GM12878 (cell line): Measurements from ENCODE around the gene THRB. TPM values are rescaled to one million over a fixed set of nuclear protein-coding genes. Genes with fewer than 3 reads are reported as not detected.

Experiments used
- ATAC-seq: fragments of 200-7000 bp; cut with Tn5 transposase; 3 replicates; pipeline ENCODE4 v1.9.1; 2020; ENCODE audit warnings: mild to moderate bottlenecking, moderate library complexity
- BruUV-seq: library from RNA; stranded (reverse); fragments of 400-500 nt; replicated peaks from 2 replicates; lab custom pipeline; 2021; lab: Mats Ljungman, UMichigan
- CTCF ChIA-PET: fragments of 300-600 bp; sonication (Branson Sonifier 250); formaldehyde crosslinking; extraction: SDS; loops from one replicate; lab custom pipeline; 2021; ENCODE audit warnings: inconsistent platforms; lab: Yijun Ruan, JAX
- POLR2A ChIA-PET: fragments of 350-600 bp; formaldehyde crosslinking; extraction: SDS; loops from one replicate; lab custom pipeline; 2021; ENCODE audit warnings: inconsistent platforms; lab: Charles Lee
- RAD21 ChIA-PET: fragments of 300-600 bp; sonication (Branson Sonifier 250); formaldehyde crosslinking; loops from one replicate; lab custom pipeline; 2023; ENCODE audit warnings: antibody characterized with exemption; ENCODE audit not compliant: unreplicated experiment; lab: Charles Lee
- SMC1A ChIA-PET: fragments of 300-600 bp; sonication (Branson Sonifier 250); formaldehyde crosslinking; loops from one replicate; lab custom pipeline; 2023; ENCODE audit not compliant: unreplicated experiment, uncharacterized antibody; lab: Charles Lee
- DNase-seq: peaks from one replicate; pipeline ENCODE4 v3.0.0-alpha.2; 2011; ENCODE audit warnings: low read depth, low spot score
- FAIRE-seq: peaks from 3 replicates; lab custom pipeline; 2011; peaks lifted over from hg19 to GRCh38; lab: Jason Lieb, UNC
- H2AFZ ChIP-seq: 2 replicates; pipeline ENCODE4 v1.6.0; 2011; ENCODE audit warnings: low read depth, low read length, control low read depth; ENCODE audit not compliant: control insufficient read depth
- H3K27ac ChIP-seq: 2 replicates; pipeline ENCODE4 v1.5.1; 2011; ENCODE audit warnings: control low read depth; ENCODE audit not compliant: control insufficient read depth, insufficient read depth
- H3K27me3 ChIP-seq, 2 experiments: replicated peaks in 1 of 2; 2 replicates each; pipeline versions ENCODE4 v1.6.0 to v1.6.1; 2011; ENCODE audit warnings: low read length in 1 of 2; ENCODE audit not compliant: control insufficient read depth in 2 of 2, insufficient read depth in 2 of 2
- H3K36me3 ChIP-seq, 2 experiments: 2 replicates each; pipeline ENCODE4 v1.5.1; 2011; ENCODE audit warnings: low read length in 1 of 2; ENCODE audit not compliant: control insufficient read depth in 2 of 2, insufficient read depth in 2 of 2
- H3K4me1 ChIP-seq: 2 replicates; pipeline ENCODE4 v1.6.1; 2011; ENCODE audit warnings: mild to moderate bottlenecking, low read length, moderate library complexity, mixed read lengths; ENCODE audit not compliant: control insufficient read depth, insufficient read depth
- H3K4me2 ChIP-seq: 2 replicates; pipeline ENCODE4 v1.6.0; 2011; ENCODE audit warnings: control low read depth; ENCODE audit not compliant: control insufficient read depth, insufficient read depth
- H3K4me3 ChIP-seq: fragments of 200-600 bp; sonication (generic); 2 replicates; pipeline ENCODE4 v1.5.1; 2016
- H3K79me2 ChIP-seq: 2 replicates; pipeline ENCODE4 v1.6.0; 2011; ENCODE audit warnings: low read length; ENCODE audit not compliant: control insufficient read depth, insufficient read depth
- H3K9ac ChIP-seq: 2 replicates; pipeline ENCODE4 v1.8.0; 2011; ENCODE audit warnings: low read length, control low read depth, mixed read lengths; ENCODE audit not compliant: control insufficient read depth, insufficient read depth
- H3K9me3 ChIP-seq: replicated peaks from 3 replicates; pipeline ENCODE4 v1.5.1; 2011; ENCODE audit warnings: mild to moderate bottlenecking, low read length; ENCODE audit not compliant: control insufficient read depth, insufficient read depth
- H4K20me1 ChIP-seq: 2 replicates; pipeline ENCODE4 v1.6.0; 2011; ENCODE audit not compliant: control insufficient read depth, insufficient read depth
- ATF7 ChIP-seq: fragments of 450-650 bp; IDR thresholded peaks from 2 replicates; pipeline ENCODE4 v1.6.1; 2016; ENCODE audit warnings: low read depth, mild to moderate bottlenecking
- CBX3 ChIP-seq: fragments of 200-600 bp; sonication (generic); IDR thresholded peaks from 2 replicates; pipeline ENCODE4 v1.6.1; 2016; ENCODE audit warnings: low read depth, borderline replicate concordance
- CBX5 ChIP-seq: sonication (generic); IDR thresholded peaks from 2 replicates; pipeline ENCODE4 v1.6.1; 2016; ENCODE audit warnings: low read depth, moderate library complexity, mild to moderate bottlenecking, inconsistent platforms
- CEBPB ChIP-seq, 2 experiments: fragments of 150-350 bp in 1 of 2; IDR thresholded peaks; 2 replicates each; pipeline ENCODE4 v1.6.1; 2012 to 2014; ENCODE audit warnings: low read depth in 2 of 2, low read length in 2 of 2, borderline replicate concordance in 1 of 2, inconsistent platforms in 1 of 2
- KAT2A ChIP-seq: conservative IDR thresholded peaks from 2 replicates; pipeline ENCODE4 v1.6.1; 2011; ENCODE audit warnings: low read depth, low read length; ENCODE audit not compliant: control insufficient read depth
- NR2F1 ChIP-seq: fragments of 450-650 bp; conservative IDR thresholded peaks from 2 replicates; pipeline ENCODE4 v1.6.1; 2017; ENCODE audit warnings: mild to moderate bottlenecking
- PAX8 ChIP-seq: fragments of 450-650 bp; IDR thresholded peaks from 2 replicates; pipeline ENCODE4 v1.6.1; 2017; ENCODE audit warnings: mild to moderate bottlenecking, moderate library complexity
- SUPT20H ChIP-seq: IDR thresholded peaks from 2 replicates; pipeline ENCODE4 v1.6.1; 2011; ENCODE audit warnings: low read depth, mild to moderate bottlenecking, low read length, moderate library complexity, borderline replicate concordance; ENCODE audit not compliant: control insufficient read depth
- USF1 ChIP-seq: IDR thresholded peaks from 2 replicates; pipeline ENCODE4 v1.6.1; 2011; ENCODE audit warnings: borderline replicate concordance, low read depth, mild to moderate bottlenecking, moderate library complexity, mixed read lengths, low read length; ENCODE audit not compliant: insufficient read depth; ENCODE audit errors: extremely low read length
- ZBED1 ChIP-seq: IDR thresholded peaks from 2 replicates; pipeline ENCODE4 v1.6.1; 2016; ENCODE audit warnings: borderline replicate concordance
- ZBTB11 ChIP-seq: fragments of 450-650 bp; formaldehyde crosslinking; IDR thresholded peaks from 2 replicates; pipeline ENCODE4 v1.5.0; 2022; ENCODE audit warnings: mild to moderate bottlenecking, missing genetic modification characterization
- ZNF274 ChIP-seq: IDR thresholded peaks from one replicate; pipeline ENCODE4 v1.8.0; 2011; ENCODE audit not compliant: insufficient read length, insufficient read depth
- WGBS: methylation state at CpG from one replicate; pipeline ENCODE4 v1.1.6; 2016; ENCODE audit warnings: low lambda C conversion rate; ENCODE audit not compliant: insufficient replicate concordance, insufficient coverage; ENCODE audit errors: missing lambda C conversion rate; 5-methylcytosine and 5-hydroxymethylcytosine counted together
- in situ Hi-C: fragments of 300-500 bp; cut with MboI; formaldehyde crosslinking; loops from 9 replicates; pipeline ENCODE4 v1.14.3; 2018; ENCODE audit warnings: mixed read lengths
- intact Hi-C: fragments of 100-400 bp; cut with micrococcal nuclease; formaldehyde crosslinking; loops from one replicate; pipeline ENCODE4 v1.14.2; 2022; ENCODE audit not compliant: unreplicated experiment
- polyA plus RNA-seq, 11 experiments: library from polyadenylated mRNA; depleted of rRNA in 4 of 11; unstranded in 6 of 11; stranded (reverse) in 5 of 11; fragments of >200 nt; fragmentation: Nextera tagmentation in 4 of 11; fragmentation: Illumina TruSeq in 1 of 11; extraction: Ambion mirVana in 4 of 11; extraction: Trizol in 1 of 11; gene quantifications; 1 replicate in 1 of 11; 2 replicates in 10 of 11; pipeline versions ENCODE4 v1.2.1 to v1.2.3, GENCODE V29; 2011 to 2016; ENCODE audit warnings: inconsistent platforms in 2 of 11, missing spikeins in 2 of 11, low read depth in 1 of 11
- total RNA-seq, 4 experiments: library from RNA; depleted of rRNA in 3 of 4; stranded (reverse); fragments of >200 nt in 3 of 4; fragmentation: Illumina TruSeq in 1 of 4; extraction: Trizol in 1 of 4; gene quantifications; 2 replicates each; pipeline versions ENCODE4 v1.2.1 to v1.2.3, GENCODE V29; 2013 to 2021
- TF ChIP-seq, protein P1 (sequence below): fragments of 450-650 bp; IDR thresholded peaks from 2 replicates; pipeline ENCODE4 v1.6.1; 2016; ENCODE audit warnings: mild to moderate bottlenecking
- TF ChIP-seq, protein P2 (sequence below): fragments of 450-650 bp; formaldehyde crosslinking; IDR thresholded peaks from 2 replicates; pipeline ENCODE4 v1.4.0; 2022; ENCODE audit warnings: mild to moderate bottlenecking, moderate library complexity

THRB gene
- total and polyA plus RNA-seq, 10 of the 15 experiments (the other 5 are each of a cell fraction or from before 2014, with no cell fraction given): 0.05 TPM; not detected in 9

DNA sequence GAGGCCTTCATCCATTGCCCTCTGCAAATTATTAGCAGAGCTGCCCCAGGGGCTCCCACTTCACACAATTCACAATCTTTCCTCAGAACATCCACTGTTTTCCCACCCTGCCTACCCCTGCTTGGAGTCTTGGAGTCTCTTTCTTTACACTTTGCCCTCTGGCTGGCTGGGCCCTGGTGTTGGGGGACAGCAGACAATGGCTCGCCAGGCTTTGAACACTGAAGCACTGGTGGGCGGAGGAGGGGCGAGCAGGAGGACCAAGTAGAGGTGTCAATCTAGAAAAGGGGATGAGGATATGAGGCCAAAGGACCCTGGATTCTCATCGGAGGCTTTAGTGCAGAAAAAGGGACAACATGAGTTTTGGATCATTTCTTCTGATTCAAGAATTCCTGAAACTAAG lies 337.5 kb downstream of the THRB start:
- FAIRE-seq (no peak), ATAC-seq (no peak), DNase-seq (no peak)
- intact Hi-C loops (loop anchor here (10.0 kb wide), 1 partner anchor 262 kb away; no protein-coding TSS in a partner anchor), in situ Hi-C loops (no loop called here)
- 49% methylated on average over 4 of the region's 4 CpGs for whole genome bisulfite sequencing
- Histone ChIP-seq H3K79me2 (no peaks in the 10 kb centered on the region), H3K4me3 (no peak overlapping the region), H3K27me3 (no peaks in the 10 kb centered on the region), H3K4me1 (no peaks in the 10 kb centered on the region), H3K9me3 (no peaks in the 10 kb centered on the region), H3K4me2 (no peak overlapping the region), H3K27ac (no peak overlapping the region), H2AFZ (no peak overlapping the region), H3K36me3 (no peaks in the 10 kb centered on the region), H4K20me1 (no peaks in the 10 kb centered on the region), H3K9ac (no peak overlapping the region)
- SMC1A ChIA-PET: interaction anchor here (1.6 kb wide), 1 partner anchor 11 kb away, joined by 4 read pairs; no protein-coding TSS in a partner anchor
- RAD21 ChIA-PET: no interaction called here
- no TSS peak for BruUV-seq
- POLR2A ChIA-PET: no interaction called here
- CTCF ChIA-PET: interaction anchor here (0.6 to 1.6 kb wide), 2 partner anchors 10 to 61 kb away, joined by 4 to 5 read pairs; no protein-coding TSS in a partner anchor
- TF ChIP-seq NR2F1: no peak
- no peak for TF ChIP-seq ZBED1
- no peak for TF ChIP-seq CEBPB (IDR thresholded peaks at IDR 0.05; ENCODE audit: borderline replicate concordance in 1 of 2, low read depth in 2 of 2, low read length in 2 of 2)
- TF ChIP-seq SUPT20H: no peak
- no peak for TF ChIP-seq ATF7
- no peak for TF ChIP-seq USF1
- no peak for TF ChIP-seq CBX5
- TF ChIP-seq ZBTB11 (CRISPR knock-in tag): no peak
- no peak for TF ChIP-seq ZNF274
- TF ChIP-seq, protein P1, sequence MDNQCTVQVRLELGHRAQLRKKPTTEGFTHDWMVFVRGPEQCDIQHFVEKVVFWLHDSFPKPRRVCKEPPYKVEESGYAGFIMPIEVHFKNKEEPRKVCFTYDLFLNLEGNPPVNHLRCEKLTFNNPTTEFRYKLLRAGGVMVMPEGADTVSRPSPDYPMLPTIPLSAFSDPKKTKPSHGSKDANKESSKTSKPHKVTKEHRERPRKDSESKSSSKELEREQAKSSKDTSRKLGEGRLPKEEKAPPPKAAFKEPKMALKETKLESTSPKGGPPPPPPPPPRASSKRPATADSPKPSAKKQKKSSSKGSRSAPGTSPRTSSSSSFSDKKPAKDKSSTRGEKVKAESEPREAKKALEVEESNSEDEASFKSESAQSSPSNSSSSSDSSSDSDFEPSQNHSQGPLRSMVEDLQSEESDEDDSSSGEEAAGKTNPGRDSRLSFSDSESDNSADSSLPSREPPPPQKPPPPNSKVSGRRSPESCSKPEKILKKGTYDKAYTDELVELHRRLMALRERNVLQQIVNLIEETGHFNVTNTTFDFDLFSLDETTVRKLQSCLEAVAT: no peak
- TF ChIP-seq PAX8: no peak
- TF ChIP-seq KAT2A: no peak
- TF ChIP-seq CBX3: no peak
- TF ChIP-seq, protein P2, sequence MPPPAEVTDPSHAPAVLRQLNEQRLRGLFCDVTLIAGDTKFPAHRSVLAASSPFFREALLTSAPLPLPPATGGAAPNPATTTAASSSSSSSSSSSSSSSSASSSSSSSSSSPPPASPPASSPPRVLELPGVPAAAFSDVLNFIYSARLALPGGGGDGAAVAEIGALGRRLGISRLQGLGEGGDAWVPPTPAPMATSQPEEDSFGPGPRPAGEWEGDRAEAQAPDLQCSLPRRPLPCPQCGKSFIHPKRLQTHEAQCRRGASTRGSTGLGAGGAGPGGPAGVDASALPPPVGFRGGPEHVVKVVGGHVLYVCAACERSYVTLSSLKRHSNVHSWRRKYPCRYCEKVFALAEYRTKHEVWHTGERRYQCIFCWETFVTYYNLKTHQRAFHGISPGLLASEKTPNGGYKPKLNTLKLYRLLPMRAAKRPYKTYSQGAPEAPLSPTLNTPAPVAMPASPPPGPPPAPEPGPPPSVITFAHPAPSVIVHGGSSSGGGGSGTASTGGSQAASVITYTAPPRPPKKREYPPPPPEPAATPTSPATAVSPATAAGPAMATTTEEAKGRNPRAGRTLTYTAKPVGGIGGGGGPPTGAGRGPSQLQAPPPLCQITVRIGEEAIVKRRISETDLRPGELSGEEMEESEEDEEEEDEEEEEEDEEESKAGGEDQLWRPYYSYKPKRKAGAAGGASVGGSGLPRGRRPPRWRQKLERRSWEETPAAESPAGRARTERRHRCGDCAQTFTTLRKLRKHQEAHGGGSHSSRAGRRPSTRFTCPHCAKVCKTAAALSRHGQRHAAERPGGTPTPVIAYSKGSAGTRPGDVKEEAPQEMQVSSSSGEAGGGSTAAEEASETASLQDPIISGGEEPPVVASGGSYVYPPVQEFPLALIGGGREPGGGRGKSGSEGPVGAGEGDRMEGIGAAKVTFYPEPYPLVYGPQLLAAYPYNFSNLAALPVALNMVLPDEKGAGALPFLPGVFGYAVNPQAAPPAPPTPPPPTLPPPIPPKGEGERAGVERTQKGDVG: no peak
